Mammary epithelial cell (primary cell): ENCODE results near the gene SMAP1.

Source experiments
- CTCF ChIP-seq, 2 donors: IDR thresholded peaks in 1 of 2; conservative IDR thresholded peaks in 1 of 2; 2 replicates each; pipeline ENCODE4 v1.5.1; 2011 to 2012; ENCODE audit warnings: inconsistent platforms in 2 of 2, low read length in 2 of 2, mild to moderate bottlenecking in 2 of 2, control low read depth in 1 of 2, low read depth in 1 of 2; ENCODE audit not compliant: insufficient read depth in 1 of 2; ENCODE audit errors: extremely low read depth in 1 of 2
- EZH2 ChIP-seq: IDR thresholded peaks from 2 replicates; pipeline ENCODE4 v1.6.1; 2012; ENCODE audit warnings: low read length, inconsistent platforms, borderline replicate concordance

- no peak for TF ChIP-seq CTCF (conservative IDR thresholded peaks at IDR 0.05 in 1 of 2, IDR thresholded peaks at IDR 0.05 in 1 of 2; ENCODE audit: extremely low read depth in 1 of 2, insufficient read depth in 1 of 2, low read depth in 1 of 2, low read length in 2 of 2)
- no peak for TF ChIP-seq EZH2
Measured at GRCh38 chr6:70894001-70894400, 226.3 kb downstream of the SMAP1 start.
